B cell (primary cell): ENCODE data around the gene GGNBP2.

ENCODE experiments used
- EZH2 ChIP-seq: IDR thresholded peaks from 2 replicates; pipeline ENCODE4 v1.6.1; 2012; ENCODE audit warnings: borderline replicate concordance, low read depth, mild to moderate bottlenecking, moderate library complexity, low read length; ENCODE audit not compliant: insufficient read depth, poor library complexity, severe bottlenecking
- TF ChIP-seq, protein P1 (sequence below): fragments of 200-600 bp; IDR thresholded peaks from one replicate; pipeline ENCODE4 v1.8.0; 2022; ENCODE audit warnings: antibody characterized with exemption, mild to moderate bottlenecking

GRCh38 chr17:36553459-36553858 is 8.7 kb downstream of the GGNBP2 start:
- TF ChIP-seq, protein P1, sequence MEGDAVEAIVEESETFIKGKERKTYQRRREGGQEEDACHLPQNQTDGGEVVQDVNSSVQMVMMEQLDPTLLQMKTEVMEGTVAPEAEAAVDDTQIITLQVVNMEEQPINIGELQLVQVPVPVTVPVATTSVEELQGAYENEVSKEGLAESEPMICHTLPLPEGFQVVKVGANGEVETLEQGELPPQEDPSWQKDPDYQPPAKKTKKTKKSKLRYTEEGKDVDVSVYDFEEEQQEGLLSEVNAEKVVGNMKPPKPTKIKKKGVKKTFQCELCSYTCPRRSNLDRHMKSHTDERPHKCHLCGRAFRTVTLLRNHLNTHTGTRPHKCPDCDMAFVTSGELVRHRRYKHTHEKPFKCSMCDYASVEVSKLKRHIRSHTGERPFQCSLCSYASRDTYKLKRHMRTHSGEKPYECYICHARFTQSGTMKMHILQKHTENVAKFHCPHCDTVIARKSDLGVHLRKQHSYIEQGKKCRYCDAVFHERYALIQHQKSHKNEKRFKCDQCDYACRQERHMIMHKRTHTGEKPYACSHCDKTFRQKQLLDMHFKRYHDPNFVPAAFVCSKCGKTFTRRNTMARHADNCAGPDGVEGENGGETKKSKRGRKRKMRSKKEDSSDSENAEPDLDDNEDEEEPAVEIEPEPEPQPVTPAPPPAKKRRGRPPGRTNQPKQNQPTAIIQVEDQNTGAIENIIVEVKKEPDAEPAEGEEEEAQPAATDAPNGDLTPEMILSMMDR = no peak
- TF ChIP-seq EZH2 = no peak
